PC-3 (cell line): Measurements from ENCODE around the gene PCDH18. TPM values are rescaled to one million over a fixed set of nuclear protein-coding genes. Genes with fewer than 3 reads are reported as not detected.
"Not testable (repeated sequence)": the region's sequence is repeated elsewhere in the genome, so short reads cannot be mapped to it uniquely, and the experiment has no call there.

ENCODE experiments used
- ATAC-seq: fragments of 200-7000 bp; cut with Tn5 transposase; 2 replicates; pipeline ENCODE4 v1.9.1; 2020; ENCODE audit warnings: mild to moderate bottlenecking, moderate library complexity
- BruUV-seq: library from RNA; stranded (reverse); fragments of 400-500 nt; replicated peaks from 2 replicates; lab custom pipeline; 2021; lab: Mats Ljungman, UMichigan
- CTCF ChIA-PET: fragments of 300-600 bp; sonication (Branson Sonifier 250); formaldehyde crosslinking; loops from one replicate; lab custom pipeline; 2022; ENCODE audit warnings: antibody characterized with exemption; lab: Charles Lee
- POLR2A ChIA-PET: fragments of 300-600 bp; sonication (Branson Sonifier 250); formaldehyde crosslinking; loops from one replicate; lab custom pipeline; 2022; ENCODE audit warnings: antibody characterized with exemption; ENCODE audit not compliant: unreplicated experiment; lab: Charles Lee
- DNase-seq: peaks from one replicate; pipeline ENCODE4 v3.0.0-alpha.2; 2015
- H2AFZ ChIP-seq: fragments of 300-600 bp; sonication (generic); 2 replicates; pipeline ENCODE4 v1.6.0; 2016; ENCODE audit warnings: antibody characterized with exemption, low read length
- H3F3A ChIP-seq: fragments of 300-600 bp; sonication (generic); one replicate; pipeline ENCODE4 v1.6.0; 2017; ENCODE audit warnings: antibody characterized with exemption, low read length, control low read depth, mild to moderate bottlenecking; ENCODE audit not compliant: unreplicated experiment
- H3K27ac ChIP-seq: fragments of 300-600 bp; sonication (generic); 2 replicates; pipeline ENCODE4 v1.5.1; 2016; ENCODE audit warnings: mild to moderate bottlenecking, low read length
- H3K27me3 ChIP-seq: fragments of 300-600 bp; sonication (generic); 2 replicates; pipeline ENCODE4 v1.6.1; 2016; ENCODE audit warnings: low read length, mixed read lengths
- H3K36me3 ChIP-seq: fragments of 300-600 bp; sonication (generic); 2 replicates; pipeline ENCODE4 v1.6.1; 2016; ENCODE audit warnings: low read depth, mixed run types, low read length, mixed read lengths
- H3K4me1 ChIP-seq: fragments of 300-600 bp; sonication (generic); 2 replicates; pipeline ENCODE4 v1.5.1; 2016; ENCODE audit warnings: low read length; ENCODE audit not compliant: insufficient read depth
- H3K4me2 ChIP-seq: fragments of 300-600 bp; sonication (generic); 2 replicates; pipeline ENCODE4 v1.6.0; 2016; ENCODE audit warnings: low read length
- H3K4me3 ChIP-seq: fragments of 300-600 bp; sonication (generic); 2 replicates; pipeline ENCODE4 v1.5.1; 2016; ENCODE audit warnings: mild to moderate bottlenecking, low read length, mixed read lengths
- H3K79me2 ChIP-seq: fragments of 300-600 bp; sonication (generic); 2 replicates; pipeline ENCODE4 v1.6.1; 2017; ENCODE audit warnings: low read length, mixed read lengths
- H3K9ac ChIP-seq: fragments of 300-600 bp; sonication (generic); 2 replicates; pipeline ENCODE4 v1.6.0; 2016; ENCODE audit warnings: mild to moderate bottlenecking, low read length
- H3K9me2 ChIP-seq: fragments of 300-600 bp; sonication (generic); replicated peaks from 2 replicates; pipeline ENCODE4 v1.6.1; 2016; ENCODE audit warnings: mixed run types, low read length, mixed read lengths
- H3K9me3 ChIP-seq: fragments of 300-600 bp; sonication (generic); 2 replicates; pipeline ENCODE4 v1.6.1; 2016; ENCODE audit warnings: low read length, mixed read lengths
- H4K20me1 ChIP-seq: fragments of 300-600 bp; sonication (generic); 2 replicates; pipeline ENCODE4 v1.6.1; 2016; ENCODE audit warnings: low read length, mixed read lengths
- CTCF ChIP-seq: fragments of 300-600 bp; sonication (generic); conservative IDR thresholded peaks from 2 replicates; pipeline ENCODE4 v1.5.1; 2017; ENCODE audit warnings: antibody characterized with exemption, low read depth, mild to moderate bottlenecking, low read length
- EZH2 ChIP-seq: fragments of 300-600 bp; sonication (generic); IDR thresholded peaks from one replicate; pipeline ENCODE4 v1.6.1; 2017; ENCODE audit warnings: antibody characterized with exemption, mild to moderate bottlenecking, low read length; ENCODE audit not compliant: unreplicated experiment
- EZH2phosphoT487 ChIP-seq: fragments of 300-600 bp; sonication (generic); IDR thresholded peaks from 2 replicates; pipeline ENCODE4 v1.6.1; 2018; ENCODE audit warnings: mild to moderate bottlenecking, antibody characterized with exemption, low read length, borderline replicate concordance
- intact Hi-C: fragments of 100-400 bp; cut with micrococcal nuclease; formaldehyde crosslinking; loops from 2 replicates; pipeline ENCODE4 v1.9.0; 2023
- total RNA-seq: library from RNA; depleted of rRNA; stranded (reverse); fragments of >200 nt; gene quantifications from 2 replicates; pipeline ENCODE4 v1.2.3, GENCODE V29; 2014

The PCDH18 gene
- total RNA-seq, 1 experiment from 2014 or later = 1.6 TPM

- POLR2A ChIA-PET = no interaction called here
- Histone ChIP-seq H3K79me2 (no peaks in the 10 kb centered on the region), H3K36me3 (no peaks in the 10 kb centered on the region), H3K27me3 (no peaks in the 10 kb centered on the region), H3K4me1 (peaks cover 7% of the 10 kb centered on the region), H3K4me3 (peak overlapping the region; percentile 58), H3F3A (no peaks in the 10 kb centered on the region), H3K4me2 (peak overlapping the region; percentile 82), H3K9me3 (no peaks in the 10 kb centered on the region), H3K9me2 (no peaks in the 10 kb centered on the region), H3K27ac (no peak overlapping the region), H4K20me1 (no peaks in the 10 kb centered on the region), H2AFZ (peak overlapping the region; percentile 67), H3K9ac (no peak overlapping the region)
- peak; percentile 63; the same call in 1 of the 2 replicates for ATAC-seq
- BruUV-seq = no TSS peak
- intact Hi-C loops = no loop called here
- no peak for TF ChIP-seq EZH2phosphoT487
- TF ChIP-seq CTCF = no peak
- TF ChIP-seq EZH2 = no peak
- CTCF ChIA-PET = no interaction called here
- DNase-seq = peak; percentile 31
These were observed 36.7 kb downstream of the PCDH18 start for GRCh38 chr4:137495578-137495977.

GRCh38 chr4:137483313-137483959 lies 48.9 kb downstream of the PCDH18 start:
- BruUV-seq, CTCF ChIA-PET, H3K9me3 ChIP-seq, H4K20me1 ChIP-seq, H3K79me2 ChIP-seq, H3K27me3 ChIP-seq, H3K9me2 ChIP-seq, H3K9ac ChIP-seq, ATAC-seq, H3K36me3 ChIP-seq, H3K4me2 ChIP-seq, H2AFZ ChIP-seq, intact Hi-C loops, DNase-seq, H3K4me3 ChIP-seq, H3K27ac ChIP-seq, POLR2A ChIA-PET, H3K4me1 ChIP-seq, H3F3A ChIP-seq: not testable (repeated sequence)

GRCh38 chr4:137479657-137480056 lies 52.6 kb downstream of the PCDH18 start:
- intact Hi-C loops, POLR2A ChIA-PET, H3K27me3 ChIP-seq, H3K4me1 ChIP-seq, H3F3A ChIP-seq, ATAC-seq, H3K9me2 ChIP-seq, H3K4me3 ChIP-seq, H3K36me3 ChIP-seq, H3K9ac ChIP-seq, DNase-seq, CTCF ChIA-PET, H3K79me2 ChIP-seq, H2AFZ ChIP-seq, H3K9me3 ChIP-seq, BruUV-seq, H3K27ac ChIP-seq, H3K4me2 ChIP-seq, H4K20me1 ChIP-seq: not testable (repeated sequence)

- Histone ChIP-seq H3K36me3 (no peaks in the 10 kb centered on the region), H3K9me2 (no peaks in the 10 kb centered on the region), H3K9me3 (no peaks in the 10 kb centered on the region), H3K79me2 (no peaks in the 10 kb centered on the region), H3F3A (peaks cover 3% of the 10 kb centered on the region), H3K4me2 (no peak overlapping the region), H4K20me1 (no peaks in the 10 kb centered on the region), H3K27me3 (no peaks in the 10 kb centered on the region), H3K4me3 (no peak overlapping the region), H3K4me1 (peaks cover 14% of the 10 kb centered on the region), H3K27ac (no peak overlapping the region), H3K9ac (no peak overlapping the region), H2AFZ (no peak overlapping the region)
- intact Hi-C loops = no loop called here
- ATAC-seq (no peak), DNase-seq (no peak)
- ChIA-PET POLR2A (no interaction called here), CTCF (no interaction called here)
- no TSS peak for BruUV-seq
- no peak for TF ChIP-seq EZH2
- TF ChIP-seq EZH2phosphoT487 = no peak
- no peak for TF ChIP-seq CTCF
These were observed 55.9 kb downstream of the PCDH18 start for GRCh38 chr4:137476345-137476744.
